ENCODE data around the gene WDR93. TPM values are rescaled to one million over a fixed set of nuclear protein-coding genes. Genes with fewer than 3 reads are reported as not detected.
A peak's percentile ranks its signal among the peaks of the same experiment; 100 is the strongest.

The WDR93 gene
- total RNA-seq, 4 donors from 2014 or later = 0.21 to 0.39 TPM; not detected in 2

- no peak for DNase-seq (ENCODE audit: low spot score in 2 of 2)
- Histone ChIP-seq H3K4me1 (peaks cover 0 to 6% (median 0%) of the 10 kb centered on the region in 4 donors), H3K27ac (no peak overlapping the region), H3K36me3 (no peaks in the 10 kb centered on the region), H3K4me3 (no peak overlapping the region), H3K9me3 (no peaks in the 10 kb centered on the region), H3K27me3 (no peaks in the 10 kb centered on the region)
- WGBS, 2 donors = 79 to 100% methylated on average over 1 to 5 of the region's 5 CpGs
- TF ChIP-seq EP300 (IDR thresholded peaks at IDR 0.05) (no peak), CTCF (IDR thresholded peaks at IDR 0.05) (no peak), POLR2A (IDR thresholded peaks at IDR 0.05) (no peak)
These were observed 40.7 kb downstream of the WDR93 start for GRCh38 chr15:89731275-89731674.

GRCh38 chr15:89732451-89733172 is 42.0 kb downstream of the WDR93 start:
- 39 to 43% methylated on average over 8 of the region's 8 CpGs for WGBS, 2 donors
- no peaks in the 10 kb centered on the region for H3K36me3 ChIP-seq
- TF ChIP-seq POLR2A (IDR thresholded peaks at IDR 0.05) (no peak), CTCF (IDR thresholded peaks at IDR 0.05) (no peak), EP300 (IDR thresholded peaks at IDR 0.05) (no peak)

GRCh38 chr15:89735773-89736172 is 45.2 kb downstream of the WDR93 start:
- DNase-seq (ENCODE audit: low spot score in 2 of 2) = no peak
- no peak overlapping the region for H3K27ac ChIP-seq
- no peaks in the 10 kb centered on the region for H3K27me3 ChIP-seq
- no peak for TF ChIP-seq CTCF (IDR thresholded peaks at IDR 0.05)
- no peak for TF ChIP-seq POLR2A (IDR thresholded peaks at IDR 0.05)
- no peak for TF ChIP-seq EP300 (IDR thresholded peaks at IDR 0.05)
- H3K36me3 ChIP-seq = no peaks in the 10 kb centered on the region
- WGBS, 2 donors = 55 to 66% methylated on average over 4 of the region's 4 CpGs
- no peak overlapping the region for H3K4me3 ChIP-seq
- H3K4me1 ChIP-seq = no peaks in the 10 kb centered on the region
- no peaks in the 10 kb centered on the region for H3K9me3 ChIP-seq

More at GRCh38 chr15:89732451-89733172, 42.0 kb downstream of the WDR93 start:
- Histone ChIP-seq H3K4me3 (no peak overlapping the region), H3K27me3 (no peaks in the 10 kb centered on the region), H3K4me1 (peaks cover 0 to 6% (median 0%) of the 10 kb centered on the region in 4 donors), H3K27ac (no peak overlapping the region), H3K9me3 (no peaks in the 10 kb centered on the region)
- DNase-seq (ENCODE audit: low spot score in 2 of 2) = no peak

DNA sequence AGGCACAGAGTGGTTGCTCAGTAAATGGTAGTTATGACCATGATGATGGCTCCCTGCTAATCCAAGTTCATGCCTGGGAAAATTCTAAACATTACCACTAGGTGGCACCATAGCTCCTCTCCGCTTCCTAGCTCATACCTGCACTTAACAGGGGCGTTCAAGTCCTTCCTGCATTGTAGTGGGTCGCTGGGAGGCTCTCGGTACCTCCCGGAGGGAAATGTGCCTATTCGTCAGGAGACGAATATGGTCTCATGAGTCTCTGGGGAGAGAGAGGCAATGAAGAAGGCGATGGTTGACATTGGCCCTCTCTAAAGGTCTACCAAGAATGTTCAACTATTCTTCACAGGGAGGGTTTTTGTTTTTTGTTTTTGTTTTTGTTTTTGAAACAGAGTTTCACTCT is 49.5 kb downstream of the WDR93 start:
- WGBS, 2 donors = 4 to 8% methylated on average over 8 of the region's 8 CpGs
- no peaks in the 10 kb centered on the region for H3K36me3 ChIP-seq
- no peak overlapping the region for H3K27ac ChIP-seq
- no peak overlapping the region for H3K4me3 ChIP-seq
- H3K9me3 ChIP-seq = no peaks in the 10 kb centered on the region
- DNase-seq (ENCODE audit: low spot score in 2 of 2) = peak in 1 of 2 donors; percentile 75
- TF ChIP-seq POLR2A (IDR thresholded peaks at IDR 0.05) (no peak), CTCF (IDR thresholded peaks at IDR 0.05) (peak; percentile 83 to 93 (median 87)), EP300 (IDR thresholded peaks at IDR 0.05) (no peak)
- H3K4me1 ChIP-seq = no peaks in the 10 kb centered on the region
- H3K27me3 ChIP-seq = peaks cover 0 to under 1% of the 10 kb centered on the region in 2 donors

- H3K4me3 ChIP-seq = no peak overlapping the region
- no peaks in the 10 kb centered on the region for H3K36me3 ChIP-seq
- no peak for TF ChIP-seq POLR2A (IDR thresholded peaks at IDR 0.05)
- no peak for DNase-seq (ENCODE audit: low spot score in 2 of 2)
- H3K27ac ChIP-seq = no peak overlapping the region
- H3K4me1 ChIP-seq = no peaks in the 10 kb centered on the region
- 85 to 89% methylated on average over 7 to 8 of the region's 8 CpGs for WGBS, 2 donors
- H3K9me3 ChIP-seq = no peaks in the 10 kb centered on the region
- H3K27me3 ChIP-seq = peaks cover 0 to 29% of the 10 kb centered on the region in 2 donors
These were observed 52.4 kb downstream of the WDR93 start for GRCh38 chr15:89743011-89743410.
